B cell (primary cell): ENCODE results near the gene ASB18. TPM values are rescaled to one million over a fixed set of nuclear protein-coding genes. Genes with fewer than 3 reads are reported as not detected.

ENCODE experiments used
- ATAC-seq: fragments of 200-7000 bp; cut with Tn5 transposase; one replicate; pipeline ENCODE4 v1.10.0; 2021; ENCODE audit warnings: low read depth, mild to moderate bottlenecking, moderate number of reproducible peaks, moderate library complexity
- CTCF ChIA-PET: fragments of 350-600 bp; sonication (Branson Sonifier 250); formaldehyde crosslinking; loops from one replicate; lab custom pipeline; 2021; ENCODE audit warnings: antibody characterized with exemption, inconsistent platforms; lab: Charles Lee
- POLR2A ChIA-PET: fragments of 350-600 bp; sonication (Branson Sonifier 250); formaldehyde crosslinking; loops from one replicate; lab custom pipeline; 2021; ENCODE audit warnings: antibody characterized with exemption; lab: Charles Lee
- DNase-seq: peaks from one replicate; pipeline ENCODE4 v3.0.0; 2013
- H2AFZ ChIP-seq: 2 replicates; pipeline ENCODE4 v1.6.1; 2012; ENCODE audit warnings: mild to moderate bottlenecking, low read depth, low read length; ENCODE audit not compliant: insufficient read depth, poor library complexity, severe bottlenecking
- H3K27ac ChIP-seq, 2 donors: 1 replicate in 1 of 2; 2 replicates in 1 of 2; pipeline ENCODE4 v1.5.1; 2012 to 2013; ENCODE audit warnings: low read length in 2 of 2, mild to moderate bottlenecking in 2 of 2, moderate library complexity in 1 of 2
- H3K27me3 ChIP-seq, 4 experiments: fragments of 200-600 bp in 1 of 4; sonication (generic) in 1 of 4; replicated peaks in 1 of 4; 1 replicate in 2 of 4; 2 replicates in 2 of 4; pipeline versions ENCODE4 v1.6.1 to v1.7.0; 2013 to 2016; ENCODE audit warnings: low read length in 3 of 4, mild to moderate bottlenecking in 2 of 4, mixed read lengths in 1 of 4, moderate library complexity in 1 of 4; ENCODE audit not compliant: insufficient read depth in 4 of 4, control insufficient read depth in 3 of 4; ENCODE audit errors: control extremely low read depth in 1 of 4
- H3K36me3 ChIP-seq, 2 experiments: replicated peaks in 1 of 2; 1 replicate in 1 of 2; 2 replicates in 1 of 2; pipeline versions ENCODE4 v1.6.1 to v1.7.1; 2013; ENCODE audit warnings: low read length in 1 of 2; ENCODE audit not compliant: insufficient read depth in 2 of 2, control insufficient read depth in 1 of 2; ENCODE audit errors: control extremely low read depth in 1 of 2, extremely low read depth in 1 of 2
- H3K4me1 ChIP-seq, 2 donors: fragments of 200-600 bp in 1 of 2; sonication (generic) in 1 of 2; 1 replicate in 1 of 2; 2 replicates in 1 of 2; pipeline versions ENCODE4 v1.5.1 to v1.6.1; 2013 to 2017; ENCODE audit warnings: low read length in 2 of 2; ENCODE audit not compliant: control insufficient read depth in 2 of 2, insufficient read depth in 2 of 2
- H3K4me2 ChIP-seq: replicated peaks from 2 replicates; pipeline ENCODE3; 2012; ENCODE audit warnings: mild to moderate bottlenecking, low read depth, low read length; ENCODE audit not compliant: poor library complexity, severe bottlenecking
- H3K4me3 ChIP-seq, 5 experiments: fragments of 200-600 bp in 1 of 5; sonication (generic) in 1 of 5; 1 replicate in 3 of 5; 2 replicates in 2 of 5; pipeline versions ENCODE4 v1.5.1 to v1.7.0; 2011 to 2016; ENCODE audit warnings: low read length in 4 of 5, mild to moderate bottlenecking in 4 of 5, low read depth in 2 of 5, control low read depth in 1 of 5, moderate library complexity in 1 of 5; ENCODE audit not compliant: insufficient read depth in 1 of 5; ENCODE audit errors: control extremely low read depth in 1 of 5, extremely low read depth in 1 of 5
- H3K79me2 ChIP-seq: fragments of 200-600 bp; sonication (generic); one replicate; pipeline ENCODE4 v1.6.0; 2016; ENCODE audit warnings: low read length; ENCODE audit not compliant: control insufficient read depth, insufficient read depth
- H3K9ac ChIP-seq: fragments of 200-600 bp; sonication (generic); 2 replicates; pipeline ENCODE4 v1.6.1; 2017; ENCODE audit warnings: mild to moderate bottlenecking, low read length, moderate library complexity
- H3K9me3 ChIP-seq, 3 donors: one replicate each; pipeline versions ENCODE4 v1.6.1 to v1.7.1; 2013; ENCODE audit warnings: low read length in 2 of 3; ENCODE audit not compliant: control insufficient read depth in 2 of 3, insufficient read depth in 1 of 3; ENCODE audit errors: control extremely low read depth in 1 of 3
- H4K20me1 ChIP-seq: 2 replicates; pipeline ENCODE4 v1.6.0; 2012; ENCODE audit warnings: mild to moderate bottlenecking, low read length; ENCODE audit not compliant: insufficient read depth, control insufficient read depth, poor library complexity, severe bottlenecking
- H3K27ac Mint-ChIP-seq: one replicate; pipeline ENCODE4 v1.8.0; 2021; ENCODE audit warnings: mixed read lengths
- H3K27me3 Mint-ChIP-seq: one replicate; pipeline ENCODE4 v1.8.0; 2021; ENCODE audit warnings: mixed read lengths
- H3K4me1 Mint-ChIP-seq: one replicate; pipeline ENCODE4 v1.8.0; 2021; ENCODE audit warnings: mixed read lengths
- H3K4me3 Mint-ChIP-seq: one replicate; pipeline ENCODE4 v1.8.0; 2021; ENCODE audit warnings: mixed read lengths
- H3K9me3 Mint-ChIP-seq: one replicate; pipeline ENCODE4 v1.8.0; 2022; ENCODE audit warnings: mixed read lengths; ENCODE audit not compliant: insufficient read depth
- CTCF ChIP-seq: fragments of 200-600 bp; IDR thresholded peaks from one replicate; pipeline ENCODE4 v1.8.0; 2022; ENCODE audit warnings: antibody characterized with exemption, mild to moderate bottlenecking
- EZH2 ChIP-seq: IDR thresholded peaks from 2 replicates; pipeline ENCODE4 v1.6.1; 2012; ENCODE audit warnings: borderline replicate concordance, low read depth, mild to moderate bottlenecking, moderate library complexity, low read length; ENCODE audit not compliant: insufficient read depth, poor library complexity, severe bottlenecking
- WGBS: methylation state at CpG from one replicate; pipeline ENCODE4 v1.1.5; 2013; ENCODE audit warnings: missing lambda C conversion rate; ENCODE audit not compliant: insufficient coverage; 5-methylcytosine and 5-hydroxymethylcytosine counted together
- intact Hi-C: fragments of 100-400 bp; cut with micrococcal nuclease; formaldehyde crosslinking; loops from one replicate; pipeline ENCODE4 v1.10.0; 2022
- polyA plus RNA-seq: library from polyadenylated mRNA; depleted of rRNA; stranded (reverse); fragments of >200 nt; gene quantifications from 2 replicates; pipeline ENCODE4 v1.2.3, GENCODE V29; 2012
- total RNA-seq, 2 donors: library from RNA; stranded (reverse); fragments of 120-200 nt in 1 of 2; gene quantifications; 1 replicate in 1 of 2; 2 replicates in 1 of 2; pipeline versions ENCODE4 v1.2.3 to v1.2.4, GENCODE V29; 2013 to 2022

The ASB18 gene
- total and polyA plus RNA-seq, 2 donors (not counting 1 experiment from before 2014, with no cell fraction given), result not detected

DNA sequence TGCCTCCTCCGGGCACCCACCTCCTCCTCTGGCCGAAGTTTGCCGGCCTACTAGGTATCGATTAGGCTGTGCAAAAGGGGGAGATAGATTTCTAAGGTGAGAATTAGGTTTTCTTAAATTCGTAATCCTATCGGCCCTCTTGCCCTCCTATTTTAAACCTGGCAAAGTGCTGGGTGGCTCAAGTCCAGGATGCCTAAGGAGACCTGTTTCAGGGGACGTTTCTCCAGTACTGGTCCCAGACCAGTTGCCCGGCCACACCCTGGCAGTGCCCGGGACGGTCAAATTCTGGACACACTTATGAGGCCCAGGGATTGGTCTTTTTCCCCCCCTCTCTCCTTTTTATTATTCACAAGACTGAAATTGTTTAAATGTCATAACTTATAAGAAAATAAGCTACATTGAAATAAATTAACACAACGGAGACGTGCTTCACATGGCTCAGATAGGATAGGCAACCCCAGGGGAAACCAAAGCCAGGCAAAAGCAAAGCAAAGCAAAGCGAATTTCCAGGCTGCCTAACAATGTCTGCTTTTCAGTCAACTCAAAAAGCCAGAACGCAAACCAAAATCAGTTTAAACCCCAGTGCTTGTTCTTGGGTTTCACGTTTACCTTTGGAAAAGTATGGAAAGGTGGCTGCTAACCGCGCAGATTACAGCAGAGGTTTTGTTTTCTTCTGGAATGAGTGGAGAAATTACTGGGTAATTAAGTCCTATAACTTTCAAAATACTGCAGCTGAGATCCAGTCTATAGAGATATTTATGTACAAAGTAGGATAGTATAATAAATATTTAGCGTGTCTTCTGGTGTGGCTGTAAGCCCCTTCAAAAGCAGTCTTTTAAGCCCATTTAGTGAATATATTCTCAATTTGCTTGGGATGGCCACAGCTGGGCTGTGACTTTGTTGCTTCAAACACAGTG, 99.0 kb downstream of the ASB18 start:
- intact Hi-C loops, result no loop called here
- Mint-ChIP-seq H3K27me3 (peaks cover 47% of the 10 kb centered on the region), H3K9me3 (no peaks in the 10 kb centered on the region), H3K4me3 (no peak overlapping the region), H3K27ac (no peak overlapping the region), H3K4me1 (peaks cover 10% of the 10 kb centered on the region)
- H3K27ac ChIP-seq, result no peak overlapping the region
- no peak overlapping the region for H3K4me2 ChIP-seq
- H3K9ac ChIP-seq, result no peak overlapping the region
- TF ChIP-seq EZH2 (no peak), CTCF (no peak)
- H3K27me3 ChIP-seq, result peaks cover 0 to 75% (median 31%) of the 10 kb centered on the region in 4 experiments
- ChIA-PET POLR2A (no interaction called here), CTCF (no interaction called here)
- H4K20me1 ChIP-seq, result no peaks in the 10 kb centered on the region
- ATAC-seq, result no peak
- H3K4me1 ChIP-seq, result peaks cover 0 to 12% of the 10 kb centered on the region in 2 donors
- no peaks in the 10 kb centered on the region for H3K79me2 ChIP-seq
- peaks cover 0 to 29% (median 0%) of the 10 kb centered on the region in 3 donors for H3K9me3 ChIP-seq
- no peak for DNase-seq
- H3K36me3 ChIP-seq, result no peaks in the 10 kb centered on the region
- H3K4me3 ChIP-seq, result no peak overlapping the region
- WGBS, result 13% methylated on average over 4 of the region's 18 CpGs
- H2AFZ ChIP-seq, result no peak overlapping the region
